Thyroid gland (tissue), 4 donors: ENCODE measurements around the gene FAM234A.

Experiments
- POLR2A ChIP-seq, 2 donors: fragments of 450-650 bp; IDR thresholded peaks; one replicate each; pipeline ENCODE4 v1.6.1; 2017; ENCODE audit warnings: antibody characterized with exemption in 2 of 2, mild to moderate bottlenecking in 2 of 2, moderate library complexity in 1 of 2
- TF ChIP-seq, protein P1 (sequence below), 6 experiments: fragments of 200-600 bp in 3 of 6; fragments of 450-650 bp in 3 of 6; sonication (generic) in 3 of 6; IDR thresholded peaks; one replicate each; pipeline ENCODE4 v1.5.1; 2016 to 2019; ENCODE audit warnings: antibody characterized with exemption in 6 of 6, mild to moderate bottlenecking in 2 of 6, inconsistent platforms in 1 of 6, moderate library complexity in 1 of 6

- TF ChIP-seq, protein P1, sequence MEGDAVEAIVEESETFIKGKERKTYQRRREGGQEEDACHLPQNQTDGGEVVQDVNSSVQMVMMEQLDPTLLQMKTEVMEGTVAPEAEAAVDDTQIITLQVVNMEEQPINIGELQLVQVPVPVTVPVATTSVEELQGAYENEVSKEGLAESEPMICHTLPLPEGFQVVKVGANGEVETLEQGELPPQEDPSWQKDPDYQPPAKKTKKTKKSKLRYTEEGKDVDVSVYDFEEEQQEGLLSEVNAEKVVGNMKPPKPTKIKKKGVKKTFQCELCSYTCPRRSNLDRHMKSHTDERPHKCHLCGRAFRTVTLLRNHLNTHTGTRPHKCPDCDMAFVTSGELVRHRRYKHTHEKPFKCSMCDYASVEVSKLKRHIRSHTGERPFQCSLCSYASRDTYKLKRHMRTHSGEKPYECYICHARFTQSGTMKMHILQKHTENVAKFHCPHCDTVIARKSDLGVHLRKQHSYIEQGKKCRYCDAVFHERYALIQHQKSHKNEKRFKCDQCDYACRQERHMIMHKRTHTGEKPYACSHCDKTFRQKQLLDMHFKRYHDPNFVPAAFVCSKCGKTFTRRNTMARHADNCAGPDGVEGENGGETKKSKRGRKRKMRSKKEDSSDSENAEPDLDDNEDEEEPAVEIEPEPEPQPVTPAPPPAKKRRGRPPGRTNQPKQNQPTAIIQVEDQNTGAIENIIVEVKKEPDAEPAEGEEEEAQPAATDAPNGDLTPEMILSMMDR (IDR thresholded peaks at IDR 0.05) = no peak
- TF ChIP-seq POLR2A (IDR thresholded peaks at IDR 0.05) = no peak
Measured at GRCh38 chr16:303760-304505, 69.3 kb downstream of the FAM234A start.
